Heart left ventricle (tissue), 16 donors: ENCODE data around the gene CAVIN3. TPM values are rescaled to one million over a fixed set of nuclear protein-coding genes. Genes with fewer than 3 reads are reported as not detected.

Source experiments
- ATAC-seq, 4 donors: fragments of 200-7000 bp; cut with Tn5 transposase; one replicate each; pipeline ENCODE4 v1.9.1; 2020 to 2022; ENCODE audit warnings: moderate library complexity in 4 of 4, mild to moderate bottlenecking in 3 of 4, moderate number of reproducible peaks in 1 of 4
- DNase-seq, 5 donors: peaks; one replicate each; pipeline ENCODE4 v3.0.0-alpha.2; 2020
- H3K27ac ChIP-seq, 12 donors: fragments of 200-600 bp; sonication (generic) in 4 of 12; one replicate each; pipeline versions ENCODE4 v1.5.0 to v1.8.0; 2016 to 2022; ENCODE audit warnings: mild to moderate bottlenecking in 2 of 12
- H3K27me3 ChIP-seq, 9 donors: fragments of 200-600 bp; sonication (generic) in 2 of 9; one replicate each; pipeline versions ENCODE4 v1.5.1 to v1.8.0; 2016 to 2022; ENCODE audit warnings: mild to moderate bottlenecking in 3 of 9
- H3K36me3 ChIP-seq, 9 donors: fragments of 200-600 bp; sonication (generic) in 2 of 9; one replicate each; pipeline versions ENCODE4 v1.5.0 to v1.8.0; 2018 to 2022; ENCODE audit warnings: mild to moderate bottlenecking in 2 of 9
- H3K4me1 ChIP-seq, 12 donors: fragments of 200-600 bp; sonication (generic) in 4 of 12; one replicate each; pipeline versions ENCODE4 v1.5.0 to v1.8.0; 2016 to 2022; ENCODE audit warnings: mild to moderate bottlenecking in 3 of 12
- H3K4me3 ChIP-seq, 12 donors: fragments of 200-600 bp; sonication (generic) in 4 of 12; one replicate each; pipeline versions ENCODE4 v1.5.0 to v1.8.0; 2017 to 2022; ENCODE audit warnings: mild to moderate bottlenecking in 9 of 12, moderate library complexity in 4 of 12
- H3K9me3 ChIP-seq, 12 donors: fragments of 200-600 bp; sonication (generic) in 4 of 12; one replicate each; pipeline versions ENCODE4 v1.5.0 to v1.8.0; 2016 to 2022; ENCODE audit warnings: mild to moderate bottlenecking in 1 of 12
- POLR2A ChIP-seq, 2 donors: fragments of 450-650 bp; IDR thresholded peaks; one replicate each; pipeline ENCODE4 v1.6.1; 2017; ENCODE audit warnings: antibody characterized with exemption in 2 of 2, mild to moderate bottlenecking in 2 of 2, moderate library complexity in 2 of 2
- WGBS, 4 donors: extraction: QIAGEN DNeasy Blood & Tissue Kit in 2 of 4; methylation state at CpG; one replicate each; pipeline versions ENCODE4 v1.1.5 to v1.1.7; 2013 to 2018; 5-methylcytosine and 5-hydroxymethylcytosine counted together
- intact Hi-C, 10 donors: fragments of 100-400 bp; cut with DNase I; formaldehyde crosslinking; loops; one replicate each; pipeline versions ENCODE4 v1.11.1 to v1.14.2; 2022
- polyA plus RNA-seq, 2 donors: library from polyadenylated mRNA; stranded (reverse); fragments of 200-250 nt; gene quantifications; one replicate each; pipeline ENCODE4 v1.2.3, GENCODE V29; 2013
- total RNA-seq, 9 donors: library from RNA; depleted of rRNA in 2 of 9; stranded (reverse); fragments of >200 nt in 2 of 9; fragmentation: NEBNext Ultra II Directional in 3 of 9; extraction: Animal tissue kit (Norgen Biotek cat#: 25700) in 3 of 9; gene quantifications; one replicate each; pipeline versions ENCODE4 v1.1.0 to v1.2.4, GENCODE V29; 2016 to 2023
- TF ChIP-seq, protein P1 (sequence below), 12 donors: fragments of 200-600 bp; sonication (generic) in 4 of 12; IDR thresholded peaks; one replicate each; pipeline versions ENCODE4 v1.5.0 to v1.8.0; 2018 to 2022; ENCODE audit warnings: antibody characterized with exemption in 12 of 12, mild to moderate bottlenecking in 5 of 12
- donor health status: ischemic (EF 13 %, LVEDD 7.1; RV severe dilation, severe dysfunction).
- donor health status: healthy with polysubstance abuse.
- donor health status: DM: no; HTN: yes; CAD: no.
- donor health status: DM: no; HTN: no; CAD: no.
- donor health status: ischemic (EF 25% LVEDD 6.9; RV normal size, moderate dysfunction).
- donor health status: ischemic (EF 25% LVEDD 5.7; RV mildly dilated, moderate dysfunction).
- donor health status: healthy.
- donor health status: DM: yes; HTN: yes; CAD: no.
- donor health status: ischemic (EF 35%, LVEDD 5.7; RV mildly dilated, moderate dysfunction).
- donor health status: nonischemic (EF 11% LVEDD 7.7; RV severe dilation, severe dysfunction).
- donor health status: DM: yes; HTN: yes; CAD: no.
- donor health status: PGD.
- donor health status: ischemic (EF 29% LVEDD 5.4; RV normal size, mild dysfunction).
- donor health status: nonischemic (EF 23%, LVEDD 6.1; RV moderate dilation, normal function).

Gene CAVIN3
- total and polyA plus RNA-seq, 11 donors = 40.4 to 155 (median 92.8) TPM

DNA sequence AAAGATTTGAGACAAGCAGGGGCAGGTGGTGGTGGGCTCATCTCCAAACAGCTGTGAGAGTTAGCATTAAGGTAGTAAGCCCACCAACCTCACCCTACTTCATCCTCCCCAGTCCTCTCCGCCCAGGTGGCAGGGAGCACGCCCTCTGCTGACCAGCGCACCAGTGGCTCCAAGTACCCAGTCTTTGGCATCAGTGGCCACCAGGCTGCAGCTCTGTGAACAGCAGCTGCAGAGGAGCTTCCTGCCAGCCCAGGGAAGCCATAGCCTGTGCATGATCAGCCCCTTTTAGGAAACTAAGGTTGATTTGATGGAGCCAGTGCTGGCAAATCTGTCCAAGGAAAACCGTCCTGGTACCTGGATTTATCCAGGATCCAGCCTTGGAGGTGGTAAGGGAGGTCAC, 21.7 kb downstream of the CAVIN3 start:
- intact Hi-C loops = loop anchor here in 9 of 10 donors (1.0 to 5.0 kb wide), 6 partner anchors 46 to 276 kb away; no protein-coding TSS in a partner anchor

DNA sequence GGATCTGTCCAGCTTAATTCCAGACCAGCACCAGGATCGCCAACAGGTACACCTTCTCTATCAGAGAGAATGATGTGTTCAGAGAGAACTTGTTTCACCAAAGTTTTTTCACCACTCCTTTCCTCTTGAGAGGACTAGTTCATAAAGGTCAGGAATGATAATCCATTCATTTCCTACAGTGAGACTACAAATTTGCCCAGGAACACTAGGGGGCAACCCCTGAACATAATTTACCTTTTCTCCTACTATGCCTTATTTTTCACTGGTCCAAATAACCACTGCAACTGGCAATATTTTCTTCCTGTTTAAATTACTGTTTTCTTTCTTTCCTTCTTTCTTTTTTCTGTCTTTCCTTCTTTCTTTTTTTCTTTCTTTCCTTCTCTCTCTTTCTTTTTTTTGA, 22.5 kb downstream of the CAVIN3 start:
- WGBS, 4 donors = 80 to 95% (median 90%) methylated on average over 1 of the region's 1 CpG
- DNase-seq = no peak
- Histone ChIP-seq H3K27me3 (no peaks in the 10 kb centered on the region), H3K4me3 (no peak overlapping the region), H3K36me3 (no peaks in the 10 kb centered on the region), H3K27ac (no peak overlapping the region), H3K9me3 (no peaks in the 10 kb centered on the region), H3K4me1 (no peaks in the 10 kb centered on the region)
- ATAC-seq = no peak
- TF ChIP-seq, protein P1, sequence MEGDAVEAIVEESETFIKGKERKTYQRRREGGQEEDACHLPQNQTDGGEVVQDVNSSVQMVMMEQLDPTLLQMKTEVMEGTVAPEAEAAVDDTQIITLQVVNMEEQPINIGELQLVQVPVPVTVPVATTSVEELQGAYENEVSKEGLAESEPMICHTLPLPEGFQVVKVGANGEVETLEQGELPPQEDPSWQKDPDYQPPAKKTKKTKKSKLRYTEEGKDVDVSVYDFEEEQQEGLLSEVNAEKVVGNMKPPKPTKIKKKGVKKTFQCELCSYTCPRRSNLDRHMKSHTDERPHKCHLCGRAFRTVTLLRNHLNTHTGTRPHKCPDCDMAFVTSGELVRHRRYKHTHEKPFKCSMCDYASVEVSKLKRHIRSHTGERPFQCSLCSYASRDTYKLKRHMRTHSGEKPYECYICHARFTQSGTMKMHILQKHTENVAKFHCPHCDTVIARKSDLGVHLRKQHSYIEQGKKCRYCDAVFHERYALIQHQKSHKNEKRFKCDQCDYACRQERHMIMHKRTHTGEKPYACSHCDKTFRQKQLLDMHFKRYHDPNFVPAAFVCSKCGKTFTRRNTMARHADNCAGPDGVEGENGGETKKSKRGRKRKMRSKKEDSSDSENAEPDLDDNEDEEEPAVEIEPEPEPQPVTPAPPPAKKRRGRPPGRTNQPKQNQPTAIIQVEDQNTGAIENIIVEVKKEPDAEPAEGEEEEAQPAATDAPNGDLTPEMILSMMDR (IDR thresholded peaks at IDR 0.05) = peak; percentile 13 to 55 (median 34)
- no peak for TF ChIP-seq POLR2A (IDR thresholded peaks at IDR 0.05)
- intact Hi-C loops = loop anchor here in 9 of 10 donors (1.0 to 5.0 kb wide), 6 partner anchors 46 to 276 kb away; no protein-coding TSS in a partner anchor

More for the DNA sequence above, 21.7 kb downstream of the CAVIN3 start:
- H3K4me1 ChIP-seq = no peaks in the 10 kb centered on the region
- no peak overlapping the region for H3K27ac ChIP-seq
- ATAC-seq (peak; percentile 75 to 93 (median 90)), DNase-seq (peak in 4 of 5 donors; percentile 35 to 69 (median 48))
- H3K9me3 ChIP-seq = no peaks in the 10 kb centered on the region
- TF ChIP-seq, protein P1 (IDR thresholded peaks at IDR 0.05) = peak; percentile 32 to 73 (median 56)
- TF ChIP-seq POLR2A (IDR thresholded peaks at IDR 0.05) = no peak
- no peak overlapping the region for H3K4me3 ChIP-seq
- no peaks in the 10 kb centered on the region for H3K27me3 ChIP-seq
- H3K36me3 ChIP-seq = no peaks in the 10 kb centered on the region
- 43 to 52% (median 45%) methylated on average over 4 of the region's 4 CpGs for WGBS, 4 donors

DNA sequence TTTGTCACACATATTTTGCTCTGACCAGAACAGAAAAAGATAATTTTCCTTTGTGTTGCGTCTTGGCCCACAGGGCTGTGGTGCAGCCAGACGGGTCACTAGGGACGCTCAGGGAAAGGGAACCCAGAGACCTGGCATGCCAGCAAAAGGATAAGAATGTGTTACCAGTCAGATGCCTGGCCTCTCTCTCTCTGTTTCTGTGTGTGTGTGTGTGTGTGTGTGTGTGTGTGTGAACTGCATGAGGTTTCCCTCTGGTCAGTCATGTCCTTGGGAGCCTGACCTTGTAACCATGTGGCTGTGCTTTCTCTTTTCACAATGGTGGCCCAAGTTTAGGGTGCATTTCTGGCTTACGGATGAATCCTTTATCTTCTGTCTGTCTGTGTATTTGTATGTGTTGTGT, 35.3 kb downstream of the CAVIN3 start:
- ATAC-seq (peak; percentile 81 to 89 (median 87)), DNase-seq (peak in 4 of 5 donors; percentile 50 to 59 (median 54))
- TF ChIP-seq POLR2A (IDR thresholded peaks at IDR 0.05) = no peak
- TF ChIP-seq, protein P1 (IDR thresholded peaks at IDR 0.05) = no peak
- WGBS, 4 donors = 53 to 69% (median 56%) methylated on average over 4 of the region's 4 CpGs
- Histone ChIP-seq H3K36me3 (no peaks in the 10 kb centered on the region), H3K27ac (no peak overlapping the region), H3K27me3 (peaks cover 0 to 7% (median 0%) of the 10 kb centered on the region in 9 donors), H3K9me3 (no peaks in the 10 kb centered on the region), H3K4me3 (no peak overlapping the region), H3K4me1 (no peaks in the 10 kb centered on the region)
- intact Hi-C loops = no loop called here

DNA sequence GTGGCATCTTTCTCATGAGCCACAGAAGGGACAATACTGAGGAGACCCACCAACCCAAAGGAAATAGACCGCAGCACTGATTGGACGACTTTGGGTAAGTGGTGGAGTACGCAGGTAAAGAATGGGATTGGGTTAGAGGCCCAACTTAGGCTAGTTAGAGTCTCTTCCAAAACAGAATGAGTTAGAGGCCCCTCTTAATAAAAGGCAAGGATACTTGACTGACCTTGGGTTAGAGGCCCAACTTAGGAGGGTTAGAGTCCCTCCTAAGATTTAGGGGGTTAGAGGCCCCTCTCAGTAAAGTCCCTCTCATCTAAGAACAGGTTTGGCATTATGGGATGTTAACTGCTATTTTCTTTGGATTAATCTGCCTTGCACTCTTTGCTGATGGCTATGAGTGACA, 36.1 kb downstream of the CAVIN3 start:
- WGBS, 4 donors = 85 to 95% (median 91%) methylated on average over 3 of the region's 3 CpGs
- Histone ChIP-seq H3K27me3 (peaks cover 0 to 4% (median 0%) of the 10 kb centered on the region in 9 donors), H3K9me3 (no peaks in the 10 kb centered on the region), H3K4me3 (no peak overlapping the region), H3K4me1 (no peaks in the 10 kb centered on the region), H3K27ac (no peak overlapping the region), H3K36me3 (no peaks in the 10 kb centered on the region)
- TF ChIP-seq, protein P1 (IDR thresholded peaks at IDR 0.05) = no peak
- no peak for TF ChIP-seq POLR2A (IDR thresholded peaks at IDR 0.05)
- ATAC-seq (no peak), DNase-seq (no peak)
- intact Hi-C loops = no loop called here
